H1 (cell line): ENCODE data around the gene HOXB6. TPM values are rescaled to one million over a fixed set of nuclear protein-coding genes. Genes with fewer than 3 reads are reported as not detected.

Experiments used
- CTCF ChIA-PET: fragments of 300-600 bp; sonication (Branson Sonifier 250); formaldehyde crosslinking; loops from one replicate; lab custom pipeline; 2021; ENCODE audit not compliant: partially characterized antibody; lab: Charles Lee
- POLR2A ChIA-PET: fragments of 300-600 bp; sonication (Branson Sonifier 250); formaldehyde crosslinking; loops from one replicate; lab custom pipeline; 2021; ENCODE audit warnings: inconsistent platforms; ENCODE audit not compliant: partially characterized antibody; lab: Charles Lee
- DNase-seq, 2 experiments: peaks; one replicate each; pipeline versions ENCODE4 v3.0.0 to v3.0.0-alpha.2; 2010 to 2022; ENCODE audit warnings: low spot score in 2 of 2, low read depth in 1 of 2, mixed read lengths in 1 of 2
- FAIRE-seq: peaks from 2 replicates; lab custom pipeline; 2011; peaks lifted over from hg19 to GRCh38; lab: Jason Lieb, UNC
- H2AFZ ChIP-seq: 2 replicates; pipeline ENCODE4 v1.8.1; 2012; ENCODE audit warnings: low read length, inconsistent platforms
- H2AK5ac ChIP-seq: 2 replicates; pipeline ENCODE4 v1.6.1; 2013; ENCODE audit warnings: low read depth, low read length
- H2BK120ac ChIP-seq: replicated peaks from 2 replicates; pipeline ENCODE3; 2013; ENCODE audit warnings: low read depth, low read length, inconsistent platforms
- H2BK12ac ChIP-seq: 2 replicates; pipeline ENCODE4 v1.6.1; 2013; ENCODE audit warnings: low read depth, low read length
- H2BK15ac ChIP-seq: 2 replicates; pipeline ENCODE4 v1.6.1; 2013; ENCODE audit warnings: low read length
- H2BK20ac ChIP-seq: 2 replicates; pipeline ENCODE4 v1.6.1; 2013; ENCODE audit warnings: low read length
- H2BK5ac ChIP-seq: 2 replicates; pipeline ENCODE4 v1.6.1; 2013; ENCODE audit warnings: low read depth, low read length
- H3K14ac ChIP-seq: 2 replicates; pipeline ENCODE4 v1.6.1; 2013; ENCODE audit warnings: inconsistent platforms; ENCODE audit not compliant: insufficient read length
- H3K18ac ChIP-seq: 2 replicates; pipeline ENCODE4 v1.6.1; 2013; ENCODE audit warnings: low read length; ENCODE audit errors: extremely low read depth
- H3K23ac ChIP-seq: 2 replicates; pipeline ENCODE4 v1.6.1; 2013; ENCODE audit warnings: inconsistent platforms; ENCODE audit not compliant: insufficient read length
- H3K23me2 ChIP-seq: 2 replicates; pipeline ENCODE4 v1.6.1; 2013; ENCODE audit warnings: low read depth, low read length
- H3K27ac ChIP-seq: 2 replicates; pipeline ENCODE4 v1.6.1; 2011; ENCODE audit warnings: low read depth, low read length, inconsistent platforms
- H3K27me3 ChIP-seq, 4 experiments: replicated peaks in 1 of 4; 1 replicate in 1 of 4; 2 replicates in 3 of 4; pipeline versions ENCODE4 v1.6.1 to v1.8.1; 2011 to 2013; ENCODE audit warnings: low read length in 3 of 4, mild to moderate bottlenecking in 3 of 4, inconsistent platforms in 2 of 4, mixed read lengths in 2 of 4, moderate library complexity in 1 of 4; ENCODE audit not compliant: control insufficient read depth in 3 of 4, insufficient read depth in 3 of 4; ENCODE audit errors: extremely low read depth in 1 of 4
- H3K36me3 ChIP-seq, 4 experiments: 2 replicates each; pipeline versions ENCODE4 v1.6.1 to v1.8.1; 2011 to 2013; ENCODE audit warnings: mild to moderate bottlenecking in 4 of 4, low read length in 3 of 4, moderate library complexity in 2 of 4, control low read depth in 1 of 4, inconsistent platforms in 1 of 4; ENCODE audit not compliant: insufficient read depth in 4 of 4, control insufficient read depth in 2 of 4
- H3K4ac ChIP-seq: replicated peaks from 2 replicates; pipeline ENCODE3; 2013; ENCODE audit warnings: low read length, low read depth, mixed read lengths, inconsistent platforms; ENCODE audit not compliant: insufficient read length
- H3K4me1 ChIP-seq, 4 experiments: replicated peaks in 1 of 4; 1 replicate in 1 of 4; 2 replicates in 3 of 4; pipeline versions ENCODE4 v1.6.1 to v1.8.1; 2011 to 2013; ENCODE audit warnings: low read length in 3 of 4, inconsistent platforms in 2 of 4, mixed read lengths in 1 of 4; ENCODE audit not compliant: insufficient read depth in 4 of 4, control insufficient read depth in 3 of 4
- H3K4me2 ChIP-seq, 2 experiments: 2 replicates each; pipeline versions ENCODE4 v1.6.1 to v1.8.1; 2011 to 2013; ENCODE audit warnings: low read depth in 2 of 2, low read length in 2 of 2, control low read depth in 1 of 2, inconsistent platforms in 1 of 2, mild to moderate bottlenecking in 1 of 2; ENCODE audit not compliant: insufficient read depth in 1 of 2
- H3K4me3 ChIP-seq, 4 experiments: fragments of 200-600, 300-600 bp in 1 of 4; sonication (generic), shearing (Covaris generic), sonication (Bioruptor Twin) in 1 of 4; 2 replicates each; pipeline versions ENCODE4 v1.5.1 to v1.8.1; 2011 to 2016; ENCODE audit warnings: low read length in 4 of 4, low read depth in 3 of 4, control low read depth in 2 of 4, inconsistent platforms in 2 of 4, mild to moderate bottlenecking in 2 of 4, mixed read lengths in 1 of 4, moderate library complexity in 1 of 4; ENCODE audit not compliant: insufficient read depth in 2 of 4; ENCODE audit errors: extremely low read depth in 1 of 4
- H3K56ac ChIP-seq: replicated peaks from 2 replicates; pipeline ENCODE3; 2013; ENCODE audit warnings: low read depth, mild to moderate bottlenecking, mixed read lengths, low read length, inconsistent platforms; ENCODE audit not compliant: insufficient read length
- H3K79me1 ChIP-seq: 2 replicates; pipeline ENCODE4 v1.6.1; 2013; ENCODE audit warnings: low read depth, low read length, control low read depth
- H3K79me2 ChIP-seq, 2 experiments: 2 replicates each; pipeline versions ENCODE4 v1.6.1 to v1.8.1; 2012 to 2013; ENCODE audit warnings: low read length in 2 of 2, mild to moderate bottlenecking in 2 of 2, inconsistent platforms in 1 of 2; ENCODE audit not compliant: insufficient read depth in 2 of 2, control insufficient read depth in 1 of 2
- H3K9ac ChIP-seq, 4 experiments: replicated peaks in 1 of 4; 1 replicate in 1 of 4; 2 replicates in 3 of 4; pipeline versions ENCODE4 v1.6.1 to v1.8.1; 2011 to 2013; ENCODE audit warnings: low read depth in 3 of 4, low read length in 3 of 4, control low read depth in 2 of 4, mild to moderate bottlenecking in 2 of 4, moderate library complexity in 2 of 4, inconsistent platforms in 1 of 4; ENCODE audit errors: extremely low read depth in 1 of 4
- H3K9me3 ChIP-seq, 2 experiments: 2 replicates each; pipeline versions ENCODE4 v1.6.1 to v1.8.1; 2012 to 2013; ENCODE audit warnings: mild to moderate bottlenecking in 2 of 2, moderate library complexity in 2 of 2, control low read depth in 1 of 2, inconsistent platforms in 1 of 2, low read depth in 1 of 2, low read length in 1 of 2, mixed read lengths in 1 of 2; ENCODE audit not compliant: insufficient read depth in 2 of 2
- H4K20me1 ChIP-seq, 2 experiments: replicated peaks in 1 of 2; 2 replicates each; pipeline versions ENCODE3 to v1.8.1; 2011 to 2013; ENCODE audit warnings: inconsistent platforms in 2 of 2, low read length in 2 of 2, mild to moderate bottlenecking in 1 of 2; ENCODE audit not compliant: insufficient read depth in 2 of 2, control insufficient read depth in 1 of 2
- H4K5ac ChIP-seq: 2 replicates; pipeline ENCODE4 v1.6.1; 2013; ENCODE audit warnings: low read length, low read depth, mixed read lengths, inconsistent platforms; ENCODE audit not compliant: insufficient read length
- H4K8ac ChIP-seq: 2 replicates; pipeline ENCODE4 v1.8.0; 2013; ENCODE audit warnings: mild to moderate bottlenecking, moderate library complexity, low read length, inconsistent platforms; ENCODE audit not compliant: insufficient read depth; ENCODE audit errors: extremely low read depth
- H4K91ac ChIP-seq: replicated peaks from 2 replicates; pipeline ENCODE3; 2013; ENCODE audit warnings: low read length, mixed read lengths, inconsistent platforms; ENCODE audit not compliant: insufficient read length
- CBX8 ChIP-seq: fragments of 300-800, 300-1000 bp; sonication (generic); IDR thresholded peaks from 2 replicates; pipeline ENCODE4 v1.7.1; 2016; ENCODE audit warnings: low read depth, low read length, borderline replicate concordance
- CTBP2 ChIP-seq: IDR thresholded peaks from 2 replicates; pipeline ENCODE4 v1.7.0; 2011; ENCODE audit warnings: borderline replicate concordance, mild to moderate bottlenecking, moderate library complexity, mixed read lengths, low read length; ENCODE audit not compliant: insufficient read depth, insufficient read length
- EGR1 ChIP-seq: IDR thresholded peaks from 2 replicates; pipeline ENCODE4 v1.6.1; 2011; ENCODE audit warnings: low read depth, low read length, borderline replicate concordance
- GABPA ChIP-seq: IDR thresholded peaks from 2 replicates; pipeline ENCODE4 v1.6.1; 2011; ENCODE audit warnings: mild to moderate bottlenecking, low read length, moderate library complexity, borderline replicate concordance; ENCODE audit not compliant: insufficient read depth
- RBBP5 ChIP-seq: IDR thresholded peaks from 2 replicates; pipeline ENCODE4 v1.7.1; 2012; ENCODE audit warnings: low read depth, mild to moderate bottlenecking, inconsistent platforms, low read length, moderate library complexity, borderline replicate concordance
- RNF2 ChIP-seq: fragments of 200-900, 300-1000 bp; sonication (generic); IDR thresholded peaks from 2 replicates; pipeline ENCODE4 v1.7.1; 2016; ENCODE audit warnings: borderline replicate concordance, low read depth, mild to moderate bottlenecking, antibody characterized with exemption, low read length; ENCODE audit not compliant: poor library complexity, severe bottlenecking; ENCODE audit errors: missing control alignments
- SP2 ChIP-seq: IDR thresholded peaks from 2 replicates; pipeline ENCODE4 v1.6.1; 2012; ENCODE audit warnings: mild to moderate bottlenecking, low read length, inconsistent platforms
- TCF12 ChIP-seq: IDR thresholded peaks from 2 replicates; pipeline ENCODE4 v1.6.1; 2011; ENCODE audit warnings: low read depth, mild to moderate bottlenecking, low read length
- TEAD4 ChIP-seq: IDR thresholded peaks from 2 replicates; pipeline ENCODE4 v1.6.1; 2012; ENCODE audit warnings: low read depth, low read length, inconsistent platforms, mixed read lengths
- WGBS, 2 experiments: shearing (Covaris generic) in 1 of 2; methylation state at CpG; one replicate each; pipeline versions ENCODE4 v1.1.6 to v1.1.7; 2013 to 2015; ENCODE audit warnings: low lambda C conversion rate in 2 of 2, mixed read lengths in 2 of 2, inconsistent platforms in 1 of 2, low coverage in 1 of 2, missing lambda C conversion rate in 1 of 2; ENCODE audit not compliant: insufficient replicate concordance in 2 of 2, insufficient coverage in 1 of 2, insufficient read length in 1 of 2; ENCODE audit errors: extremely low coverage in 1 of 2, missing lambda C conversion rate in 1 of 2; 5-methylcytosine and 5-hydroxymethylcytosine counted together
- polyA plus RNA-seq, 7 experiments: library from polyadenylated mRNA; depleted of rRNA in 3 of 7; stranded (reverse) in 5 of 7; unstranded in 2 of 7; fragments of >200 nt in 5 of 7; fragments of 200-250 nt in 2 of 7; gene quantifications; 1 replicate in 5 of 7; 2 replicates in 1 of 7; 4 replicates in 1 of 7; pipeline versions ENCODE4 v1.2.1 to v1.2.3, GENCODE V29; 2011 to 2013; ENCODE audit warnings: missing spikeins in 2 of 7, mixed read lengths in 2 of 7
- total RNA-seq: library from RNA; stranded (reverse); fragmentation: NEBNext Ultra II Directional; extraction: Animal tissue kit (Norgen Biotek cat#: 25700); gene quantifications from 2 replicates; pipeline ENCODE4 v1.2.1, GENCODE V29; 2021

Gene HOXB6
- total and polyA plus RNA-seq, 2 of the 8 experiments (the other 6 are each of a cell fraction or from before 2014, with no cell fraction given) = not detected

- 0 out of 2 replicates have a peak overlapping the region, but pooled peaks have one; percentile 35 for H4K8ac ChIP-seq
- peaks cover 6 to 23% of the 10 kb centered on the region in 2 experiments for H4K20me1 ChIP-seq
- peak overlapping the region; percentile 7; the same call in 1 of the 2 replicates for H2AFZ ChIP-seq
- no peak overlapping the region for H2BK5ac ChIP-seq
- H3K56ac ChIP-seq = no peak overlapping the region
- H2BK12ac ChIP-seq = 0 out of 2 replicates have a peak overlapping the region, but pooled peaks have one; percentile 9
- peaks cover 3% of the 10 kb centered on the region; the same call in 1 of the 2 replicates for H3K23me2 ChIP-seq
- peaks cover 0 to 4% (median 0%) of the 10 kb centered on the region in 4 experiments; a peak in 1 of 8 replicates for H3K36me3 ChIP-seq
- ChIA-PET CTCF (interaction anchor here (1.2 kb wide), 2 partner anchors 10 to 233 kb away, joined by 3 to 4 read pairs; no protein-coding TSS in a partner anchor), POLR2A (interaction anchor here (0.7 to 0.9 kb wide), 2 partner anchors 10 to 72 kb away, joined by 3 to 4 read pairs; no protein-coding TSS in a partner anchor)
- no peak overlapping the region for H3K14ac ChIP-seq
- no peak overlapping the region for H3K27ac ChIP-seq
- peaks cover 77 to 90% (median 83%) of the 10 kb centered on the region in 4 experiments for H3K27me3 ChIP-seq
- H3K4me1 ChIP-seq = peaks cover 0 to 14% (median 9%) of the 10 kb centered on the region in 4 experiments; a peak in 5 of 7 replicates
- H3K79me1 ChIP-seq = no peaks in the 10 kb centered on the region
- H3K9ac ChIP-seq = no peak overlapping the region
- no peak overlapping the region for H3K23ac ChIP-seq
- H2BK20ac ChIP-seq = no peak overlapping the region
- no peak overlapping the region for H3K18ac ChIP-seq
- no peak overlapping the region for H3K4ac ChIP-seq
- DNase-seq (peak in 1 of 2 experiments; percentile 75), FAIRE-seq (no peak)
- H3K4me2 ChIP-seq = peak overlapping the region; percentile 56 to 73
- no peak overlapping the region for H4K91ac ChIP-seq
- WGBS, 2 experiments = 4% methylated on average over 40 of the region's 80 CpGs; no CpG with 5 or more reads in 1 of the 2 experiments
- H3K79me2 ChIP-seq = no peaks in the 10 kb centered on the region
- H4K5ac ChIP-seq = no peak overlapping the region
- H2AK5ac ChIP-seq = no peak overlapping the region
- H3K9me3 ChIP-seq = no peaks in the 10 kb centered on the region
- H3K4me3 ChIP-seq = peak overlapping the region in 3 of 4 experiments; percentile 10 to 51 (median 10); a peak in 4 of 8 replicates
- H2BK120ac ChIP-seq = no peak overlapping the region
- no peak overlapping the region; the same call in 1 of the 2 replicates for H2BK15ac ChIP-seq
- 0 out of 2 replicates have a peak, but pooled peaks have one; percentile 16 for TF ChIP-seq EGR1
- peak; percentile 67 for TF ChIP-seq TEAD4
- 0 out of 2 replicates have a peak, but pooled peaks have one; percentile 7 for TF ChIP-seq TCF12
- TF ChIP-seq SP2 = no peak
- TF ChIP-seq CBX8 = peak; percentile 42; the same call in 1 of the 2 replicates
- TF ChIP-seq GABPA = 0 out of 2 replicates have a peak, but pooled peaks have one; percentile 21
- no peak for TF ChIP-seq RBBP5
- peak; percentile 62 for TF ChIP-seq RNF2
- peak; percentile 58 for TF ChIP-seq CTBP2
Measured at GRCh38 chr17:48646183-48647102, 41.7 kb upstream of the HOXB6 start.
